Sigmoid colon (tissue), 7 donors: ENCODE data around the gene HKDC1. TPM values are rescaled to one million over a fixed set of nuclear protein-coding genes. Genes with fewer than 3 reads are reported as not detected.

Experiments
- DNase-seq: peaks from one replicate; pipeline ENCODE4 v3.0.0-alpha.2; 2019
- H3K27ac ChIP-seq, 4 donors: fragments of 200-600 bp; sonication (generic); one replicate each; pipeline ENCODE4 v1.5.1; 2016 to 2019; ENCODE audit warnings: mild to moderate bottlenecking in 1 of 4
- H3K27me3 ChIP-seq, 3 donors: fragments of 200-600 bp; sonication (generic); one replicate each; pipeline ENCODE4 v1.5.1; 2019; ENCODE audit warnings: mild to moderate bottlenecking in 1 of 3
- H3K36me3 ChIP-seq, 4 donors: fragments of 200-600 bp; sonication (generic); one replicate each; pipeline ENCODE4 v1.5.1; 2016 to 2019
- H3K4me1 ChIP-seq, 4 donors: fragments of 200-600 bp; sonication (generic); one replicate each; pipeline ENCODE4 v1.5.1; 2017 to 2019
- H3K4me3 ChIP-seq, 4 donors: fragments of 200-600 bp; sonication (generic); one replicate each; pipeline ENCODE4 v1.5.1; 2017 to 2019; ENCODE audit warnings: mild to moderate bottlenecking in 2 of 4, moderate library complexity in 1 of 4
- H3K9me3 ChIP-seq, 4 donors: fragments of 200-600 bp in 3 of 4; sonication (generic) in 3 of 4; one replicate each; pipeline versions ENCODE4 v1.5.1 to v1.6.1; 2013 to 2019
- CTCF ChIP-seq, 4 experiments: fragments of 450-650 bp in 3 of 4; fragments of 200-600 bp in 1 of 4; IDR thresholded peaks; one replicate each; pipeline ENCODE4 v1.5.1; 2016 to 2019; ENCODE audit warnings: antibody characterized with exemption in 4 of 4, mild to moderate bottlenecking in 3 of 4, moderate library complexity in 2 of 4
- EP300 ChIP-seq, 4 donors: sonication (generic); formaldehyde crosslinking; IDR thresholded peaks; one replicate each; pipeline ENCODE4 v1.6.1; 2017; ENCODE audit warnings: antibody characterized with exemption in 4 of 4
- POLR2A ChIP-seq, 2 donors: fragments of 450-650 bp; IDR thresholded peaks; one replicate each; pipeline ENCODE4 v1.6.1; 2016; ENCODE audit warnings: antibody characterized with exemption in 2 of 2, mild to moderate bottlenecking in 2 of 2, moderate library complexity in 2 of 2
- POLR2AphosphoS5 ChIP-seq, 4 donors: sonication (generic); formaldehyde crosslinking; IDR thresholded peaks; one replicate each; pipeline ENCODE4 v1.6.1; 2017; ENCODE audit warnings: antibody characterized with exemption in 4 of 4
- WGBS, 2 donors: extraction: QIAGEN DNeasy Blood & Tissue Kit; methylation state at CpG; one replicate each; pipeline ENCODE4 v1.1.7; 2013; 5-methylcytosine and 5-hydroxymethylcytosine counted together
- intact Hi-C: fragments of 100-400 bp; cut with DNase I; formaldehyde crosslinking; loops from one replicate; pipeline ENCODE4 v1.15.1; 2023
- polyA plus RNA-seq, 3 donors: library from polyadenylated mRNA; stranded (reverse); fragments of 200-250 nt; gene quantifications; one replicate each; pipeline ENCODE4 v1.2.3, GENCODE V29; 2013
- total RNA-seq, 4 donors: library from RNA; depleted of rRNA; stranded (reverse); fragments of >200 nt; gene quantifications; one replicate each; pipeline ENCODE4 v1.1.0, GENCODE V29; 2016
- donor health status: healthy with polysubstance abuse.
- donor health status: Bipolar disorder and iron deficiency.
- donor health status: healthy.

Gene HKDC1
- total and polyA plus RNA-seq, 7 donors = 8.4 to 33.3 (median 19.2) TPM; not detected in 4

- peaks cover 0 to 12% (median 0%) of the 10 kb centered on the region in 4 donors for H3K4me1 ChIP-seq
- WGBS, 2 donors = 90 to 91% methylated on average over 11 of the region's 11 CpGs
- no peak overlapping the region for H3K27ac ChIP-seq
- no peaks in the 10 kb centered on the region for H3K9me3 ChIP-seq
- H3K27me3 ChIP-seq = no peaks in the 10 kb centered on the region
- H3K36me3 ChIP-seq = no peaks in the 10 kb centered on the region
- no peak overlapping the region for H3K4me3 ChIP-seq
- DNase-seq = no peak
- intact Hi-C loops = no loop called here
- no peak for TF ChIP-seq POLR2AphosphoS5 (IDR thresholded peaks at IDR 0.05)
- TF ChIP-seq POLR2A (IDR thresholded peaks at IDR 0.05) = no peak
- no peak for TF ChIP-seq CTCF (IDR thresholded peaks at IDR 0.05)
- no peak for TF ChIP-seq EP300 (IDR thresholded peaks at IDR 0.05)
Measured at GRCh38 chr10:69242040-69242851, 22.1 kb downstream of the HKDC1 start.

- intact Hi-C loops = no loop called here
- Histone ChIP-seq H3K27ac (no peak overlapping the region), H3K36me3 (no peaks in the 10 kb centered on the region), H3K4me3 (no peak overlapping the region), H3K4me1 (peaks cover 0 to 8% (median 0%) of the 10 kb centered on the region in 4 donors), H3K9me3 (no peaks in the 10 kb centered on the region), H3K27me3 (no peaks in the 10 kb centered on the region)
- WGBS, 2 donors = 86 to 92% methylated on average over 5 of the region's 5 CpGs
- DNase-seq = no peak
- TF ChIP-seq POLR2AphosphoS5 (IDR thresholded peaks at IDR 0.05) (no peak), CTCF (IDR thresholded peaks at IDR 0.05) (no peak), EP300 (IDR thresholded peaks at IDR 0.05) (no peak), POLR2A (IDR thresholded peaks at IDR 0.05) (no peak)
Measured at GRCh38 chr10:69242852-69243212, 22.7 kb downstream of the HKDC1 start.

- H3K27me3 ChIP-seq = no peaks in the 10 kb centered on the region
- no peak overlapping the region for H3K27ac ChIP-seq
- no peaks in the 10 kb centered on the region for H3K36me3 ChIP-seq
- H3K4me3 ChIP-seq = no peak overlapping the region
- peaks cover 0 to 7% (median 0%) of the 10 kb centered on the region in 4 donors for H3K4me1 ChIP-seq
- intact Hi-C loops = no loop called here
- 96% methylated on average over 10 of the region's 10 CpGs for WGBS, 2 donors
- TF ChIP-seq EP300 (IDR thresholded peaks at IDR 0.05) (no peak), CTCF (IDR thresholded peaks at IDR 0.05) (no peak), POLR2A (IDR thresholded peaks at IDR 0.05) (no peak), POLR2AphosphoS5 (IDR thresholded peaks at IDR 0.05) (no peak)
- DNase-seq = no peak
- no peaks in the 10 kb centered on the region for H3K9me3 ChIP-seq
Measured at GRCh38 chr10:69243817-69244216, 23.7 kb downstream of the HKDC1 start.

DNA sequence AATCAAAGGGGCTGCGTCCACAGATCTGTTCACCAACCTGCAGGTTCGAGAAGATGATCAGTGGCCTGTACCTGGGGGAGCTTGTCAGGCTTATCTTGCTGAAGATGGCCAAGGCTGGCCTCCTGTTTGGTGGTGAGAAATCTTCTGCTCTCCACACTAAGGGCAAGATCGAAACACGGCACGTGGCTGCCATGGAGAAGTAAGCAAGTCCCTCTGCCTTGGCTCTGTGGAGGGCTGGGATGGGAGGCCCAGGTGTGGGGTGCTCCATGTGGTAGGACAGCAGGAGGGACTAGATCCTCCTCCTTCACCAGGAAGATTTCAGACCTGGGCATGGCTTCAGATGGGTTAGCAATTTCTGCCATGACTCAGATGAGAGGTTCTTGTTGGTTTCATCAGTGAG is 25.9 kb downstream of the HKDC1 start:
- no peak overlapping the region for H3K4me3 ChIP-seq
- no peaks in the 10 kb centered on the region for H3K36me3 ChIP-seq
- no peaks in the 10 kb centered on the region for H3K4me1 ChIP-seq
- H3K27ac ChIP-seq = no peak overlapping the region
- no peak for TF ChIP-seq EP300 (IDR thresholded peaks at IDR 0.05)
- no peak for TF ChIP-seq POLR2AphosphoS5 (IDR thresholded peaks at IDR 0.05)
- no peak for TF ChIP-seq CTCF (IDR thresholded peaks at IDR 0.05)
- TF ChIP-seq POLR2A (IDR thresholded peaks at IDR 0.05) = no peak
- WGBS, 2 donors = 90 to 94% methylated on average over 5 of the region's 5 CpGs
- DNase-seq = no peak
- no peaks in the 10 kb centered on the region for H3K27me3 ChIP-seq
- H3K9me3 ChIP-seq = no peaks in the 10 kb centered on the region
- intact Hi-C loops = no loop called here
